ENCODE data around the gene QKI. TPM values are rescaled to one million over a fixed set of nuclear protein-coding genes. Genes with fewer than 3 reads are reported as not detected.

Gene QKI
- total and polyA plus RNA-seq, 2 of the 8 experiments (the other 6 are each of a cell fraction or from before 2014, with no cell fraction given): 181 to 183 TPM

DNA sequence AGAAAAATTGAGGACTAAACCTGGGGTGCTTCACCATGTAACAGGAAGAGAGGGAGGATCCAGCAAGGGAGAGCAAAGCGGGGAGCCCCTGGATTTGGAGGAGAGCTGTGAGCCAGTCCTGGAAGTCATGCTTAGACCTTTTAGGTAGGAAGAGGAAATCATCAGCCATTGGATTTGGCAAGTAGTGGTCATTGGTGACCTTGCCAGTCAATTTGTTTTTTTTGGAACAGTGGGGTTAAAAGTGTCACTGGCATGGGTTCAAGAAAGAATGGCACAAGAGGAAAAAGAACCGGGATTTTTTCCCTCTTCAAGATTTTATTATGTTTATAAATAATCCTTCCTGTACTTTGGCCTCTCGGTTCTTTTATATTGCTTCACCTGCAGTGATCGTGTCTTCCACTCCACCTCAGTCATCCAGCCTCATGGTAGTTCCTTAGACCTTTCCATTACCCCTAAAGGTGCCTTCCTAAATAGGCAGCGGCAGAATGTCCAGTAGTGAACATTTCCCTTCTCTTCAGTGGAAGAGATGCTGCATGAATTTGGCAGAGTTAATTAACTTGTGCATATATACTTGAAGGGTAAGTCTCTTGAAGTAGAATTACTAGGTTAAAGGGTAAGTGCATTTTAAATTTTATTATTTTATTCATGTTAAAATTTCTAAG is 124.7 kb downstream of the QKI start:
- 95% methylated on average over 5 of the region's 5 CpGs; no CpG with 5 or more reads in 1 of the 2 experiments for WGBS, 2 experiments (ENCODE audit: extremely low coverage in 1 of 2, insufficient coverage in 1 of 2, insufficient read length in 1 of 2, insufficient replicate concordance in 2 of 2, low coverage in 1 of 2, low lambda C conversion rate in 2 of 2, missing lambda C conversion rate in 1 of 2)
- peaks cover 5 to 13% of the 10 kb centered on the region in 2 experiments for H4K20me1 ChIP-seq (replicated peaks in 1 of 2; ENCODE audit: control insufficient read depth in 1 of 2, insufficient read depth in 2 of 2, low read length in 2 of 2)

More for the DNA sequence above, 124.7 kb downstream of the QKI start:
- Histone ChIP-seq H2BK15ac (ENCODE audit: low read length) (no peak overlapping the region), H2BK120ac (replicated peaks; ENCODE audit: low read depth, low read length) (no peak overlapping the region), H2BK5ac (ENCODE audit: low read depth, low read length) (no peak overlapping the region), H3K4ac (replicated peaks; ENCODE audit: insufficient read length, low read depth, low read length) (no peak overlapping the region), H3K4me3 (ENCODE audit: extremely low read depth in 1 of 4, insufficient read depth in 2 of 4, low read depth in 3 of 4, low read length in 4 of 4) (no peak overlapping the region), H3K9ac (replicated peaks in 1 of 4; ENCODE audit: extremely low read depth in 1 of 4, low read depth in 3 of 4, low read length in 3 of 4) (no peak overlapping the region), H3K27ac (ENCODE audit: low read depth, low read length) (no peak overlapping the region), H4K8ac (ENCODE audit: extremely low read depth, insufficient read depth, low read length) (no peak overlapping the region), H4K91ac (replicated peaks; ENCODE audit: insufficient read length, low read length) (no peak overlapping the region), H2BK20ac (ENCODE audit: low read length) (no peak overlapping the region), H3K9me3 (ENCODE audit: insufficient read depth in 2 of 2, low read depth in 1 of 2, low read length in 1 of 2) (no peaks in the 10 kb centered on the region), H3K4me1 (replicated peaks in 1 of 4; ENCODE audit: control insufficient read depth in 3 of 4, insufficient read depth in 4 of 4, low read length in 3 of 4) (peaks cover 3 to 16% (median 9%) of the 10 kb centered on the region in 4 experiments; a peak in 5 of 7 replicates), H3K36me3 (ENCODE audit: control insufficient read depth in 2 of 4, insufficient read depth in 4 of 4, low read length in 3 of 4) (peaks cover 0 to 3% (median 1%) of the 10 kb centered on the region in 4 experiments; a peak in 2 of 8 replicates), H3K79me1 (ENCODE audit: low read depth, low read length) (no peaks in the 10 kb centered on the region), H2AFZ (ENCODE audit: low read length) (no peak overlapping the region), H3K4me2 (ENCODE audit: insufficient read depth in 1 of 2, low read depth in 2 of 2, low read length in 2 of 2) (no peak overlapping the region; a peak in 1 of 4 replicates), H3K18ac (ENCODE audit: extremely low read depth, low read length) (no peak overlapping the region), H2AK5ac (ENCODE audit: low read depth, low read length) (no peak overlapping the region), H3K14ac (ENCODE audit: insufficient read length) (no peak overlapping the region), H3K27me3 (replicated peaks in 1 of 4; ENCODE audit: control insufficient read depth in 3 of 4, extremely low read depth in 1 of 4, insufficient read depth in 3 of 4, low read length in 3 of 4) (no peaks in the 10 kb centered on the region), H3K23me2 (ENCODE audit: low read depth, low read length) (no peaks in the 10 kb centered on the region), H3K79me2 (ENCODE audit: control insufficient read depth in 1 of 2, insufficient read depth in 2 of 2, low read length in 2 of 2) (peaks cover 2 to 78% of the 10 kb centered on the region in 2 experiments; a peak in 3 of 4 replicates), H2BK12ac (ENCODE audit: low read depth, low read length) (no peak overlapping the region), H4K5ac (ENCODE audit: insufficient read length, low read depth, low read length) (no peak overlapping the region), H3K23ac (ENCODE audit: insufficient read length) (no peak overlapping the region), H3K56ac (replicated peaks; ENCODE audit: insufficient read length, low read depth, low read length) (no peak overlapping the region)
- POLR2A ChIA-PET (ENCODE audit: partially characterized antibody): interaction anchor here (1.2 kb wide), 2 partner anchors 15 to 123 kb away, joined by 3 read pairs; no protein-coding TSS in a partner anchor
- FAIRE-seq (no peak), DNase-seq (ENCODE audit: low read depth in 1 of 2, low spot score in 2 of 2) (no peak)
- CTCF ChIA-PET (ENCODE audit: partially characterized antibody): interaction anchor here (2.4 kb wide), 1 partner anchor 15 kb away, joined by 7 read pairs; no protein-coding TSS in a partner anchor
- TF ChIP-seq, protein P1, sequence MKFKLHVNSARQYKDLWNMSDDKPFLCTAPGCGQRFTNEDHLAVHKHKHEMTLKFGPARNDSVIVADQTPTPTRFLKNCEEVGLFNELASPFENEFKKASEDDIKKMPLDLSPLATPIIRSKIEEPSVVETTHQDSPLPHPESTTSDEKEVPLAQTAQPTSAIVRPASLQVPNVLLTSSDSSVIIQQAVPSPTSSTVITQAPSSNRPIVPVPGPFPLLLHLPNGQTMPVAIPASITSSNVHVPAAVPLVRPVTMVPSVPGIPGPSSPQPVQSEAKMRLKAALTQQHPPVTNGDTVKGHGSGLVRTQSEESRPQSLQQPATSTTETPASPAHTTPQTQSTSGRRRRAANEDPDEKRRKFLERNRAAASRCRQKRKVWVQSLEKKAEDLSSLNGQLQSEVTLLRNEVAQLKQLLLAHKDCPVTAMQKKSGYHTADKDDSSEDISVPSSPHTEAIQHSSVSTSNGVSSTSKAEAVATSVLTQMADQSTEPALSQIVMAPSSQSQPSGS (IDR thresholded peaks at IDR 0.05; ENCODE audit: low read length): no peak
- TF ChIP-seq TEAD4 (IDR thresholded peaks at IDR 0.05; ENCODE audit: low read depth, low read length) (no peak), KDM4A (IDR thresholded peaks at IDR 0.05; ENCODE audit: low read depth, low read length, severe bottlenecking) (no peak)
